H1 (cell line): ENCODE measurements around the gene SPDYE3. TPM values are rescaled to one million over a fixed set of nuclear protein-coding genes. Genes with fewer than 3 reads are reported as not detected.
"Not testable (repeated sequence)": the region's sequence is repeated elsewhere in the genome, so short reads cannot be mapped to it uniquely, and the experiment has no call there.

Experiments used
- CTCF ChIA-PET: fragments of 300-600 bp; sonication (Branson Sonifier 250); formaldehyde crosslinking; loops from one replicate; lab custom pipeline; 2021; ENCODE audit not compliant: partially characterized antibody; lab: Charles Lee
- POLR2A ChIA-PET: fragments of 300-600 bp; sonication (Branson Sonifier 250); formaldehyde crosslinking; loops from one replicate; lab custom pipeline; 2021; ENCODE audit warnings: inconsistent platforms; ENCODE audit not compliant: partially characterized antibody; lab: Charles Lee
- DNase-seq, 2 experiments: peaks; one replicate each; pipeline versions ENCODE4 v3.0.0 to v3.0.0-alpha.2; 2010 to 2022; ENCODE audit warnings: low spot score in 2 of 2, low read depth in 1 of 2, mixed read lengths in 1 of 2
- FAIRE-seq: peaks from 2 replicates; lab custom pipeline; 2011; peaks lifted over from hg19 to GRCh38; lab: Jason Lieb, UNC
- H2AFZ ChIP-seq: 2 replicates; pipeline ENCODE4 v1.8.1; 2012; ENCODE audit warnings: low read length, inconsistent platforms
- H2AK5ac ChIP-seq: 2 replicates; pipeline ENCODE4 v1.6.1; 2013; ENCODE audit warnings: low read depth, low read length
- H2BK120ac ChIP-seq: replicated peaks from 2 replicates; pipeline ENCODE3; 2013; ENCODE audit warnings: low read depth, low read length, inconsistent platforms
- H2BK12ac ChIP-seq: 2 replicates; pipeline ENCODE4 v1.6.1; 2013; ENCODE audit warnings: low read depth, low read length
- H2BK15ac ChIP-seq: 2 replicates; pipeline ENCODE4 v1.6.1; 2013; ENCODE audit warnings: low read length
- H2BK20ac ChIP-seq: 2 replicates; pipeline ENCODE4 v1.6.1; 2013; ENCODE audit warnings: low read length
- H2BK5ac ChIP-seq: 2 replicates; pipeline ENCODE4 v1.6.1; 2013; ENCODE audit warnings: low read depth, low read length
- H3K14ac ChIP-seq: 2 replicates; pipeline ENCODE4 v1.6.1; 2013; ENCODE audit warnings: inconsistent platforms; ENCODE audit not compliant: insufficient read length
- H3K18ac ChIP-seq: 2 replicates; pipeline ENCODE4 v1.6.1; 2013; ENCODE audit warnings: low read length; ENCODE audit errors: extremely low read depth
- H3K23ac ChIP-seq: 2 replicates; pipeline ENCODE4 v1.6.1; 2013; ENCODE audit warnings: inconsistent platforms; ENCODE audit not compliant: insufficient read length
- H3K23me2 ChIP-seq: 2 replicates; pipeline ENCODE4 v1.6.1; 2013; ENCODE audit warnings: low read depth, low read length
- H3K27ac ChIP-seq: 2 replicates; pipeline ENCODE4 v1.6.1; 2011; ENCODE audit warnings: low read depth, low read length, inconsistent platforms
- H3K27me3 ChIP-seq, 4 experiments: replicated peaks in 1 of 4; 1 replicate in 1 of 4; 2 replicates in 3 of 4; pipeline versions ENCODE4 v1.6.1 to v1.8.1; 2011 to 2013; ENCODE audit warnings: low read length in 3 of 4, mild to moderate bottlenecking in 3 of 4, inconsistent platforms in 2 of 4, mixed read lengths in 2 of 4, moderate library complexity in 1 of 4; ENCODE audit not compliant: control insufficient read depth in 3 of 4, insufficient read depth in 3 of 4; ENCODE audit errors: extremely low read depth in 1 of 4
- H3K36me3 ChIP-seq, 4 experiments: 2 replicates each; pipeline versions ENCODE4 v1.6.1 to v1.8.1; 2011 to 2013; ENCODE audit warnings: mild to moderate bottlenecking in 4 of 4, low read length in 3 of 4, moderate library complexity in 2 of 4, control low read depth in 1 of 4, inconsistent platforms in 1 of 4; ENCODE audit not compliant: insufficient read depth in 4 of 4, control insufficient read depth in 2 of 4
- H3K4ac ChIP-seq: replicated peaks from 2 replicates; pipeline ENCODE3; 2013; ENCODE audit warnings: low read length, low read depth, mixed read lengths, inconsistent platforms; ENCODE audit not compliant: insufficient read length
- H3K4me1 ChIP-seq, 4 experiments: replicated peaks in 1 of 4; 1 replicate in 1 of 4; 2 replicates in 3 of 4; pipeline versions ENCODE4 v1.6.1 to v1.8.1; 2011 to 2013; ENCODE audit warnings: low read length in 3 of 4, inconsistent platforms in 2 of 4, mixed read lengths in 1 of 4; ENCODE audit not compliant: insufficient read depth in 4 of 4, control insufficient read depth in 3 of 4
- H3K4me2 ChIP-seq, 2 experiments: 2 replicates each; pipeline versions ENCODE4 v1.6.1 to v1.8.1; 2011 to 2013; ENCODE audit warnings: low read depth in 2 of 2, low read length in 2 of 2, control low read depth in 1 of 2, inconsistent platforms in 1 of 2, mild to moderate bottlenecking in 1 of 2; ENCODE audit not compliant: insufficient read depth in 1 of 2
- H3K4me3 ChIP-seq, 4 experiments: fragments of 200-600, 300-600 bp in 1 of 4; sonication (generic), shearing (Covaris generic), sonication (Bioruptor Twin) in 1 of 4; 2 replicates each; pipeline versions ENCODE4 v1.5.1 to v1.8.1; 2011 to 2016; ENCODE audit warnings: low read length in 4 of 4, low read depth in 3 of 4, control low read depth in 2 of 4, inconsistent platforms in 2 of 4, mild to moderate bottlenecking in 2 of 4, mixed read lengths in 1 of 4, moderate library complexity in 1 of 4; ENCODE audit not compliant: insufficient read depth in 2 of 4; ENCODE audit errors: extremely low read depth in 1 of 4
- H3K56ac ChIP-seq: replicated peaks from 2 replicates; pipeline ENCODE3; 2013; ENCODE audit warnings: low read depth, mild to moderate bottlenecking, mixed read lengths, low read length, inconsistent platforms; ENCODE audit not compliant: insufficient read length
- H3K79me1 ChIP-seq: 2 replicates; pipeline ENCODE4 v1.6.1; 2013; ENCODE audit warnings: low read depth, low read length, control low read depth
- H3K79me2 ChIP-seq, 2 experiments: 2 replicates each; pipeline versions ENCODE4 v1.6.1 to v1.8.1; 2012 to 2013; ENCODE audit warnings: low read length in 2 of 2, mild to moderate bottlenecking in 2 of 2, inconsistent platforms in 1 of 2; ENCODE audit not compliant: insufficient read depth in 2 of 2, control insufficient read depth in 1 of 2
- H3K9ac ChIP-seq, 4 experiments: replicated peaks in 1 of 4; 1 replicate in 1 of 4; 2 replicates in 3 of 4; pipeline versions ENCODE4 v1.6.1 to v1.8.1; 2011 to 2013; ENCODE audit warnings: low read depth in 3 of 4, low read length in 3 of 4, control low read depth in 2 of 4, mild to moderate bottlenecking in 2 of 4, moderate library complexity in 2 of 4, inconsistent platforms in 1 of 4; ENCODE audit errors: extremely low read depth in 1 of 4
- H3K9me3 ChIP-seq, 2 experiments: 2 replicates each; pipeline versions ENCODE4 v1.6.1 to v1.8.1; 2012 to 2013; ENCODE audit warnings: mild to moderate bottlenecking in 2 of 2, moderate library complexity in 2 of 2, control low read depth in 1 of 2, inconsistent platforms in 1 of 2, low read depth in 1 of 2, low read length in 1 of 2, mixed read lengths in 1 of 2; ENCODE audit not compliant: insufficient read depth in 2 of 2
- H4K20me1 ChIP-seq, 2 experiments: replicated peaks in 1 of 2; 2 replicates each; pipeline versions ENCODE3 to v1.8.1; 2011 to 2013; ENCODE audit warnings: inconsistent platforms in 2 of 2, low read length in 2 of 2, mild to moderate bottlenecking in 1 of 2; ENCODE audit not compliant: insufficient read depth in 2 of 2, control insufficient read depth in 1 of 2
- H4K5ac ChIP-seq: 2 replicates; pipeline ENCODE4 v1.6.1; 2013; ENCODE audit warnings: low read length, low read depth, mixed read lengths, inconsistent platforms; ENCODE audit not compliant: insufficient read length
- H4K8ac ChIP-seq: 2 replicates; pipeline ENCODE4 v1.8.0; 2013; ENCODE audit warnings: mild to moderate bottlenecking, moderate library complexity, low read length, inconsistent platforms; ENCODE audit not compliant: insufficient read depth; ENCODE audit errors: extremely low read depth
- H4K91ac ChIP-seq: replicated peaks from 2 replicates; pipeline ENCODE3; 2013; ENCODE audit warnings: low read length, mixed read lengths, inconsistent platforms; ENCODE audit not compliant: insufficient read length
- WGBS, 2 experiments: shearing (Covaris generic) in 1 of 2; methylation state at CpG; one replicate each; pipeline versions ENCODE4 v1.1.6 to v1.1.7; 2013 to 2015; ENCODE audit warnings: low lambda C conversion rate in 2 of 2, mixed read lengths in 2 of 2, inconsistent platforms in 1 of 2, low coverage in 1 of 2, missing lambda C conversion rate in 1 of 2; ENCODE audit not compliant: insufficient replicate concordance in 2 of 2, insufficient coverage in 1 of 2, insufficient read length in 1 of 2; ENCODE audit errors: extremely low coverage in 1 of 2, missing lambda C conversion rate in 1 of 2; 5-methylcytosine and 5-hydroxymethylcytosine counted together
- polyA plus RNA-seq, 7 experiments: library from polyadenylated mRNA; depleted of rRNA in 3 of 7; stranded (reverse) in 5 of 7; unstranded in 2 of 7; fragments of >200 nt in 5 of 7; fragments of 200-250 nt in 2 of 7; gene quantifications; 1 replicate in 5 of 7; 2 replicates in 1 of 7; 4 replicates in 1 of 7; pipeline versions ENCODE4 v1.2.1 to v1.2.3, GENCODE V29; 2011 to 2013; ENCODE audit warnings: missing spikeins in 2 of 7, mixed read lengths in 2 of 7
- total RNA-seq: library from RNA; stranded (reverse); fragmentation: NEBNext Ultra II Directional; extraction: Animal tissue kit (Norgen Biotek cat#: 25700); gene quantifications from 2 replicates; pipeline ENCODE4 v1.2.1, GENCODE V29; 2021

SPDYE3 gene
- total and polyA plus RNA-seq, 2 of the 8 experiments (the other 6 are each of a cell fraction or from before 2014, with no cell fraction given) = not detected

GRCh38 chr7:100365998-100366367 is 58.5 kb downstream of the SPDYE3 start:
- not testable (repeated sequence) for H3K27ac ChIP-seq, H2BK20ac ChIP-seq, FAIRE-seq, H3K23ac ChIP-seq, H3K79me1 ChIP-seq, H3K4ac ChIP-seq, H4K91ac ChIP-seq, H2BK15ac ChIP-seq, H2BK120ac ChIP-seq, H3K23me2 ChIP-seq, H3K79me2 ChIP-seq, H2AK5ac ChIP-seq, H3K18ac ChIP-seq, H3K56ac ChIP-seq, H2BK12ac ChIP-seq, H3K4me2 ChIP-seq, H4K5ac ChIP-seq, H4K20me1 ChIP-seq, H4K8ac ChIP-seq, H2AFZ ChIP-seq, H3K14ac ChIP-seq, H3K9me3 ChIP-seq, H3K27me3 ChIP-seq, H3K9ac ChIP-seq, H3K4me3 ChIP-seq, DNase-seq
- peaks cover 0 to 11% (median 7%) of the 10 kb centered on the region in 4 experiments; a peak in 6 of 7 replicates for H3K4me1 ChIP-seq
- ChIA-PET CTCF (interaction anchor here (1.2 to 1.4 kb wide), 2 partner anchors 18 to 35 kb away, joined by 3 read pairs; no protein-coding TSS in a partner anchor), POLR2A (interaction anchor here (0.7 to 2.5 kb wide), 9 partner anchors 10 to 108 kb away, joined by 3 to 12 read pairs (median 5); no protein-coding TSS in a partner anchor)
- 96% methylated on average over 7 of the region's 7 CpGs; no CpG with 5 or more reads in 1 of the 2 experiments for WGBS, 2 experiments
- H2BK5ac ChIP-seq = 0 out of 2 replicates have a peak overlapping the region, but pooled peaks have one; percentile 26
- peaks cover 11 to 48% (median 19%) of the 10 kb centered on the region in 4 experiments for H3K36me3 ChIP-seq
